ENCODE data around the gene MACROD2. TPM values are rescaled to one million over a fixed set of nuclear protein-coding genes. Genes with fewer than 3 reads are reported as not detected.

Gene MACROD2
- total RNA-seq, 1 experiment from 2014 or later: 1.6 TPM

DNA sequence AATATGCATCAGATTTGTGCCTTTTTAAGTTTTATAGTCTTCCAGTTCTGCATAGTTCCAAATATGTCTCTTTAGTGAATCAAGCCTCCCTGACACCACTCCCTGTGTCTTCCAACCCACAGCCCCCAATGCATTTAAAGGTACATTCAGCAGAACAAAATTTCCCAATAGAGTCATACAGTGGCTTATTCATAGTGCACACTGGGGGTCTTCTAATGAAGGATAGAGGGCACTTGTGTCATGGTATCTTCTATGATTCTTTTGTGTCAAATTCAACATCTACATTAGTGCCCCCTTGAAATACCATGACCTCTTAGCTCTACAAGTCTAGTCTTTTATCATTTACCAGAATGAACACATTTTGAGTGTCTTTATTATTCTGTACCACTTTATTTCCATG lies 308.3 kb downstream of the MACROD2 start:
- DNase-seq: no peak
- Mint-ChIP-seq H3K27me3 (ENCODE audit: low read depth) (no peaks in the 10 kb centered on the region), H3K27ac (no peak overlapping the region), H3K4me1 (no peaks in the 10 kb centered on the region), H3K36me3 (ENCODE audit: insufficient read depth in 1 of 3, low read depth in 3 of 3) (no peaks in the 10 kb centered on the region), H3K4me3 (no peak overlapping the region), H3K9me3 (no peaks in the 10 kb centered on the region)
- Histone ChIP-seq H3K27me3 (ENCODE audit: insufficient read depth, low read length) (no peaks in the 10 kb centered on the region), H3K79me2 (ENCODE audit: insufficient read depth, low read length) (no peaks in the 10 kb centered on the region), H3K4ac (ENCODE audit: low read depth, low read length) (no peak overlapping the region), H2AFZ (ENCODE audit: low read length) (no peak overlapping the region), H3K27ac (ENCODE audit: insufficient read length, low read depth, low read length) (no peak overlapping the region), H3K4me2 (ENCODE audit: insufficient read depth, insufficient read length, low read length) (no peak overlapping the region), H4K91ac (ENCODE audit: insufficient read length, low read depth, low read length) (no peak overlapping the region), H2BK120ac (ENCODE audit: low read depth, low read length, poor library complexity, severe bottlenecking) (no peak overlapping the region), H4K8ac (replicated peaks; ENCODE audit: insufficient read length, low read depth, low read length) (no peak overlapping the region), H3K14ac (ENCODE audit: insufficient read depth, low read length) (no peak overlapping the region), H2AK5ac (ENCODE audit: insufficient read length, low read length) (no peak overlapping the region), H3K4me1 (ENCODE audit: insufficient read depth, low read length) (no peaks in the 10 kb centered on the region), H2BK15ac (ENCODE audit: low read depth, low read length) (no peak overlapping the region), H3K56ac (ENCODE audit: insufficient read length, low read depth, low read length) (no peak overlapping the region), H2BK12ac (ENCODE audit: insufficient read length, low read depth, low read length) (no peak overlapping the region), H3K79me1 (ENCODE audit: insufficient read depth, low read depth, low read length, poor library complexity, severe bottlenecking) (no peaks in the 10 kb centered on the region), H3K9me3 (ENCODE audit: control insufficient read depth, low read depth, low read length) (no peaks in the 10 kb centered on the region), H4K5ac (ENCODE audit: insufficient read length, low read depth, low read length) (no peak overlapping the region), H4K20me1 (ENCODE audit: control insufficient read depth, insufficient read depth, insufficient read length) (no peaks in the 10 kb centered on the region), H3K23ac (ENCODE audit: insufficient read length, low read depth, low read length) (no peak overlapping the region), H2BK20ac (ENCODE audit: low read depth, low read length, poor library complexity, severe bottlenecking) (no peak overlapping the region), H3K18ac (ENCODE audit: insufficient read length, low read depth, low read length) (no peak overlapping the region), H3K23me2 (ENCODE audit: insufficient read length, low read depth, low read length, poor library complexity, severe bottlenecking) (no peaks in the 10 kb centered on the region), H3T11ph (ENCODE audit: low read length) (no peak overlapping the region), H2BK5ac (ENCODE audit: insufficient read length, low read length) (no peak overlapping the region), H3K9ac (ENCODE audit: extremely low read depth, insufficient read length, low read length) (no peak overlapping the region)
- no peak for TF ChIP-seq CTCF (conservative IDR thresholded peaks at IDR 0.05)

Data from H9 (cell line).